NB4 (cell line): ENCODE measurements around the gene KIAA1549.

Source experiments
- DNase-seq: peaks from one replicate; pipeline ENCODE4 v3.0.0; 2010; ENCODE audit warnings: low read depth
- H3K4me3 ChIP-seq: one replicate; pipeline ENCODE4 v1.5.1; 2011; ENCODE audit warnings: mild to moderate bottlenecking, low read depth, low read length, moderate library complexity
- MYC ChIP-seq: IDR thresholded peaks from 2 replicates; pipeline ENCODE4 v1.6.1; 2011; ENCODE audit warnings: low read depth, low read length
- POLR2A ChIP-seq: IDR thresholded peaks from 2 replicates; pipeline ENCODE4 v1.6.1; 2011; ENCODE audit warnings: mild to moderate bottlenecking; ENCODE audit not compliant: insufficient read length; ENCODE audit errors: extremely low read depth
- TF ChIP-seq, protein P1 (sequence below): IDR thresholded peaks from one replicate; pipeline ENCODE4 v1.5.1; 2012; ENCODE audit warnings: low read depth, low read length
- TF ChIP-seq, protein P2 (sequence below): IDR thresholded peaks from 2 replicates; pipeline ENCODE4 v1.6.1; 2011; ENCODE audit warnings: low read depth, low read length

KIAA1549 gene

GRCh38 chr7:138848056-138848980, 132.9 kb downstream of the KIAA1549 start:
- DNase-seq: no peak
- no peak overlapping the region for H3K4me3 ChIP-seq

GRCh38 chr7:138845711-138846110, 135.5 kb downstream of the KIAA1549 start:
- TF ChIP-seq, protein P1, sequence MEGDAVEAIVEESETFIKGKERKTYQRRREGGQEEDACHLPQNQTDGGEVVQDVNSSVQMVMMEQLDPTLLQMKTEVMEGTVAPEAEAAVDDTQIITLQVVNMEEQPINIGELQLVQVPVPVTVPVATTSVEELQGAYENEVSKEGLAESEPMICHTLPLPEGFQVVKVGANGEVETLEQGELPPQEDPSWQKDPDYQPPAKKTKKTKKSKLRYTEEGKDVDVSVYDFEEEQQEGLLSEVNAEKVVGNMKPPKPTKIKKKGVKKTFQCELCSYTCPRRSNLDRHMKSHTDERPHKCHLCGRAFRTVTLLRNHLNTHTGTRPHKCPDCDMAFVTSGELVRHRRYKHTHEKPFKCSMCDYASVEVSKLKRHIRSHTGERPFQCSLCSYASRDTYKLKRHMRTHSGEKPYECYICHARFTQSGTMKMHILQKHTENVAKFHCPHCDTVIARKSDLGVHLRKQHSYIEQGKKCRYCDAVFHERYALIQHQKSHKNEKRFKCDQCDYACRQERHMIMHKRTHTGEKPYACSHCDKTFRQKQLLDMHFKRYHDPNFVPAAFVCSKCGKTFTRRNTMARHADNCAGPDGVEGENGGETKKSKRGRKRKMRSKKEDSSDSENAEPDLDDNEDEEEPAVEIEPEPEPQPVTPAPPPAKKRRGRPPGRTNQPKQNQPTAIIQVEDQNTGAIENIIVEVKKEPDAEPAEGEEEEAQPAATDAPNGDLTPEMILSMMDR: no peak
- TF ChIP-seq POLR2A (no peak), MYC (no peak)
- TF ChIP-seq, protein P2, sequence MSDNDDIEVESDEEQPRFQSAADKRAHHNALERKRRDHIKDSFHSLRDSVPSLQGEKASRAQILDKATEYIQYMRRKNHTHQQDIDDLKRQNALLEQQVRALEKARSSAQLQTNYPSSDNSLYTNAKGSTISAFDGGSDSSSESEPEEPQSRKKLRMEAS: no peak
- no peak overlapping the region for H3K4me3 ChIP-seq
- no peak for DNase-seq

More at GRCh38 chr7:138848056-138848980, 132.9 kb downstream of the KIAA1549 start:
- TF ChIP-seq, protein P2: no peak
- no peak for TF ChIP-seq POLR2A
- TF ChIP-seq MYC: no peak
- TF ChIP-seq, protein P1: no peak

GRCh38 chr7:138843632-138844580, 137.3 kb downstream of the KIAA1549 start:
- no peak overlapping the region for H3K4me3 ChIP-seq
- no peak for DNase-seq

DNA sequence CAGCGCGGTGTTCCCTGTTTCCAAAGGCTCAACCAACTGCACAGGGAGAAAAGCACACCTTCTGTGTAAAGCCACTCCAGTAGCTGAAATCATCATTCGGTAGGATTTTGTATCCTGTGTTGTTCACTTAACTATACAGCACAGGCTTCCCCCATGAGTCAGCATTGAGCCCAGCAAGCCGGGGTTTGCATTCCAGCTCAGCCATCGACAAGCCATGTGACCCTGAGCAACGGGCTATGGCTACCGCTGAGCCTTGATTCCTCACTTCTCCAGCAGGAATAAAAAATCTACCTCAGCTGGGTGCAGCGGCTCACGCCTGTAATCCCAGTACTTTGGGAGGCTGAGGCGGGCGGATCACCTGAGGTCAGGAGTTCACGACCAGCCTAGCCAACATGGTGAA, 139.1 kb downstream of the KIAA1549 start:
- TF ChIP-seq, protein P1: no peak
- TF ChIP-seq POLR2A: no peak
- no peak for TF ChIP-seq MYC
- TF ChIP-seq, protein P2: no peak
- DNase-seq: no peak

More at GRCh38 chr7:138843632-138844580, 137.3 kb downstream of the KIAA1549 start:
- TF ChIP-seq MYC (no peak), POLR2A (no peak)
- TF ChIP-seq, protein P1: no peak
- TF ChIP-seq, protein P2: no peak

GRCh38 chr7:138838166-138838565, 143.0 kb downstream of the KIAA1549 start:
- no peak for DNase-seq
- no peak overlapping the region for H3K4me3 ChIP-seq
- TF ChIP-seq, protein P1: no peak
- TF ChIP-seq, protein P2: no peak
- TF ChIP-seq POLR2A (no peak), MYC (no peak)

More for the DNA sequence above, 139.1 kb downstream of the KIAA1549 start:
- H3K4me3 ChIP-seq: no peak overlapping the region
